ENCODE data around the gene TRAF7.

Gene TRAF7

GRCh38 chr16:2150418-2151187 is 5.0 kb upstream of the TRAF7 start:
- H3K27ac ChIP-seq (ENCODE audit: low read length) = no peak overlapping the region
- no peaks in the 10 kb centered on the region for H3K27me3 ChIP-seq (ENCODE audit: low read depth, low read length)
- peaks cover 4 to 5% of the 10 kb centered on the region in 2 donors for H3K36me3 ChIP-seq (ENCODE audit: control insufficient read depth in 1 of 2, insufficient read depth in 2 of 2, low read length in 2 of 2)
- no peak overlapping the region for H3K4me3 ChIP-seq (ENCODE audit: low read depth in 1 of 2, low read length in 2 of 2)
- H3K4me1 ChIP-seq (ENCODE audit: control insufficient read depth in 1 of 2, insufficient read depth in 2 of 2, low read length in 2 of 2) = peaks cover 12 to 71% of the 10 kb centered on the region in 2 donors
- no peaks in the 10 kb centered on the region for H3K9me3 ChIP-seq (ENCODE audit: control insufficient read depth in 1 of 2, low read length in 2 of 2)

DNA sequence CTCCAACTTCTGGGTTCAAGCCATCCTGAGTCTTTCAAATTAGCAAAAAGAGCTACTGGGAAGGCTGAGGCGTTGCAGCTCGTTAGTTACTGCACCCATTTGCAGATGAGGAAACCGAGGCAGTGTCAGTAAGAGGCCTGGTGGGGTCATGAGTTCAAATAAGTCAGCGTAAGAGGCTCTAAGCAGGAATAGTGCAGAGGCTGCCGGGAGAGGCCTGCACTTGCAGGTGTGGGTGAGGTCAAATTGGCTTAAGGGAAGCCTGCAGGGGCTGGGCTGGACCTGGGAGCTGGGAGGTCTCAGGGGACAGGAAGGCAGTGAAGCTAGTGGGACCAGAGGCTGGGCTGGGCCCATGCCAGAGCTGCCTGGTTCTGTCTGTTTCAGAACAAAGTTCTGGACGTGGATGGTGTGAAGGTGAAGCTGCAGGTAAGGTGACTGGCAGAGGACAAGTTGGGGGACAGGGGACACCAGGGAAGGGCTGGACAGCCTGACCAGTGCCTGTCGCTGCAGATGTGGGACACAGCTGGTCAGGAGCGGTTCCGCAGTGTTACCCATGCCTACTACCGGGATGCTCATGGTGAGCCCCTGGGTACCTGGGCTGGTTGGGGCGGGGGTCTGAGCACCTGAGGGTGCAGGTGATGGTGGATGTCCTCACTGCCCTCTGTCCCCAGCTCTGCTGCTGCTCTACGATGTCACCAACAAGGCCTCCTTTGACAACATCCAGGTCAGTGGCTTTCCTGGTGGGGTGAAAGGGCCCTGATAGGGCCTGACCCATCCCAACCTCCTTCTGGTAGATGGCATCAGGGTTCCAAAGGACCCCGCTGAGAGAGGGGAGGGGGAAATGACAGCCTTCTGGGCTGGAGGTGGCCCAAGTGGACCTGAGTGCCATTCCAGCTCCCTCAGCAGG is 4.1 kb upstream of the TRAF7 start:
- H3K9me3 ChIP-seq (ENCODE audit: control insufficient read depth in 1 of 2, low read length in 2 of 2) = no peaks in the 10 kb centered on the region
- H3K4me3 ChIP-seq (ENCODE audit: low read depth in 1 of 2, low read length in 2 of 2) = no peak overlapping the region
- peaks cover 12 to 74% of the 10 kb centered on the region in 2 donors for H3K4me1 ChIP-seq (ENCODE audit: control insufficient read depth in 1 of 2, insufficient read depth in 2 of 2, low read length in 2 of 2)
- H3K27ac ChIP-seq (ENCODE audit: low read length) = no peak overlapping the region
- H3K36me3 ChIP-seq (ENCODE audit: control insufficient read depth in 1 of 2, insufficient read depth in 2 of 2, low read length in 2 of 2) = peaks cover 4 to 5% of the 10 kb centered on the region in 2 donors
- no peaks in the 10 kb centered on the region for H3K27me3 ChIP-seq (ENCODE audit: low read depth, low read length)

DNA sequence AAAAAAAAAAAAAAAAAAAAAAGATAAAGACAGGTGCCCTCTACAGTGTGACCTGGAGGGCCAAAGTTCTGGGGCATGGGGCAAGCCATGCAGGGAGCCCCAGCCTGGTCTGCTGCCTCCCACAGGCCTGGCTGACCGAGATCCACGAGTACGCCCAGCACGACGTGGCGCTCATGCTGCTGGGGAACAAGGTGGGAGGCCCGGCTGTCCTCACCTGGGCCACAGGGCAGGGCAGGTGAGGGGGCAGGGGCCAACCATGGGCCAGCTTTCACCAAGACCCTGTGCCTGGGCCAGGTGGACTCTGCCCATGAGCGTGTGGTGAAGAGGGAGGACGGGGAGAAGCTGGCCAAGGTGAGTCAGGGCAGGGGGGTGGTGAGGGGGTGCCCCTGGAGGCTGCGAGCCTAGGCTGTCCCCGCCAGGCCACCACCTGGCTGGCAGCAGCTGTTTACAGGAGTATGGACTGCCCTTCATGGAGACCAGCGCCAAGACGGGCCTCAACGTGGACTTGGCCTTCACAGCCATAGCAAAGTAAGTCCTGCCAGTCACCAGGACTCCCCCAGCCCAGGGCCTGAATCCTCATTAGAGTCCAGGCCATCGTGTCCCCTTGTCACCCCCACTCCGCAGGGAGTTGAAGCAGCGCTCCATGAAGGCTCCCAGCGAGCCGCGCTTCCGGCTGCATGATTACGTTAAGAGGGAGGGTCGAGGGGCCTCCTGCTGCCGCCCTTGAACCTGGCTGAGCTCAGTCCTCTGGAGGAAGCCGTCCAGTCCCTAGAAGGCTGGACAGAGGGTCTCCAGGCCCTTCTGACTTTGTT is 2.7 kb upstream of the TRAF7 start:
- H3K4me3 ChIP-seq (ENCODE audit: low read depth in 1 of 2, low read length in 2 of 2) = peak overlapping the region; percentile 96 to 97
- no peaks in the 10 kb centered on the region for H3K27me3 ChIP-seq (ENCODE audit: low read depth, low read length)
- H3K4me1 ChIP-seq (ENCODE audit: control insufficient read depth in 1 of 2, insufficient read depth in 2 of 2, low read length in 2 of 2) = peaks cover 16 to 83% of the 10 kb centered on the region in 2 donors
- H3K27ac ChIP-seq (ENCODE audit: low read length) = peak overlapping the region; percentile 60
- H3K36me3 ChIP-seq (ENCODE audit: control insufficient read depth in 1 of 2, insufficient read depth in 2 of 2, low read length in 2 of 2) = peaks cover 4 to 5% of the 10 kb centered on the region in 2 donors
- H3K9me3 ChIP-seq (ENCODE audit: control insufficient read depth in 1 of 2, low read length in 2 of 2) = no peaks in the 10 kb centered on the region

DNA sequence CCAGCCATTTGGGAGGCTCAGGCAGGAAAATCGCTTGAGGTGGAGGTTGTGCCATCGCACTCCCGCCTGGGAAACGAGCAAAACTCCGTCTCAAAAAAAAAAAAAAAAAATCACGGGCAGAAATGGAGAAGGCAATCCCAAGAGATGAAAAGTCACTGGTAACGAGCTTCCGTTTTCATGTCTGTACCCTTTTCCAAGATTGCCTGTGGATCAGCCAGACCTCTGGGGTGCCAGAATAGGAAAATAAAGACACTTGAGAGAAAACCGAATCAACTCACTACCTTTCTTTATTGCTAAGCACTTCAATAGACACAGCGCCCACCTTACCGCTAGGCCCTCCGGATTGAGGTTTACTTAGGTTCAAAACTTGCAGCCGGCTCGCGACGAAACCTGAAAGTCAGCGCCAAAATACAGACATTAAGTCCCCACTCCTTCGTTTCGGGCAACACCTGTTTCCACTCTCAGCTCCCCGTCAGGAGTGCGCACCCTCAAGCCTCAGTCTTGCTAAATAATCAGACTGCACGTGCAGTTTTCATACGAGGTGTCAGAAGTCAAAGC is 970 bp upstream of the TRAF7 start:
- Histone ChIP-seq H3K27me3 (ENCODE audit: low read depth, low read length) (no peaks in the 10 kb centered on the region), H3K9me3 (ENCODE audit: control insufficient read depth in 1 of 2, low read length in 2 of 2) (no peaks in the 10 kb centered on the region), H3K27ac (ENCODE audit: low read length) (peak overlapping the region; percentile 88), H3K4me3 (ENCODE audit: low read depth in 1 of 2, low read length in 2 of 2) (peak overlapping the region; percentile 96 to 97), H3K4me1 (ENCODE audit: control insufficient read depth in 1 of 2, insufficient read depth in 2 of 2, low read length in 2 of 2) (peaks cover 16 to 83% of the 10 kb centered on the region in 2 donors), H3K36me3 (ENCODE audit: control insufficient read depth in 1 of 2, insufficient read depth in 2 of 2, low read length in 2 of 2) (peaks cover 4 to 5% of the 10 kb centered on the region in 2 donors)

- peak overlapping the region; percentile 77 to 89 for H3K4me3 ChIP-seq (ENCODE audit: low read depth in 1 of 2, low read length in 2 of 2)
- peaks cover 3 to 5% of the 10 kb centered on the region in 2 donors for H3K36me3 ChIP-seq (ENCODE audit: control insufficient read depth in 1 of 2, insufficient read depth in 2 of 2, low read length in 2 of 2)
- H3K9me3 ChIP-seq (ENCODE audit: control insufficient read depth in 1 of 2, low read length in 2 of 2) = no peaks in the 10 kb centered on the region
- H3K4me1 ChIP-seq (ENCODE audit: control insufficient read depth in 1 of 2, insufficient read depth in 2 of 2, low read length in 2 of 2) = peaks cover 21 to 79% of the 10 kb centered on the region in 2 donors
- H3K27me3 ChIP-seq (ENCODE audit: low read depth, low read length) = no peaks in the 10 kb centered on the region
- H3K27ac ChIP-seq (ENCODE audit: low read length) = peak overlapping the region; percentile 89
These were observed 631 bp downstream of the TRAF7 start for GRCh38 chr16:2155977-2156848.

- Histone ChIP-seq H3K9me3 (ENCODE audit: control insufficient read depth in 1 of 2, low read length in 2 of 2) (no peaks in the 10 kb centered on the region), H3K4me1 (ENCODE audit: control insufficient read depth in 1 of 2, insufficient read depth in 2 of 2, low read length in 2 of 2) (peaks cover 17 to 77% of the 10 kb centered on the region in 2 donors), H3K4me3 (ENCODE audit: low read depth in 1 of 2, low read length in 2 of 2) (peak overlapping the region; percentile 77 to 89), H3K36me3 (ENCODE audit: control insufficient read depth in 1 of 2, insufficient read depth in 2 of 2, low read length in 2 of 2) (peaks cover 0 to 1% of the 10 kb centered on the region in 2 donors), H3K27ac (ENCODE audit: low read length) (peak overlapping the region; percentile 67), H3K27me3 (ENCODE audit: low read depth, low read length) (no peaks in the 10 kb centered on the region)
These were observed 1.3 kb downstream of the TRAF7 start for GRCh38 chr16:2156849-2157224.

DNA sequence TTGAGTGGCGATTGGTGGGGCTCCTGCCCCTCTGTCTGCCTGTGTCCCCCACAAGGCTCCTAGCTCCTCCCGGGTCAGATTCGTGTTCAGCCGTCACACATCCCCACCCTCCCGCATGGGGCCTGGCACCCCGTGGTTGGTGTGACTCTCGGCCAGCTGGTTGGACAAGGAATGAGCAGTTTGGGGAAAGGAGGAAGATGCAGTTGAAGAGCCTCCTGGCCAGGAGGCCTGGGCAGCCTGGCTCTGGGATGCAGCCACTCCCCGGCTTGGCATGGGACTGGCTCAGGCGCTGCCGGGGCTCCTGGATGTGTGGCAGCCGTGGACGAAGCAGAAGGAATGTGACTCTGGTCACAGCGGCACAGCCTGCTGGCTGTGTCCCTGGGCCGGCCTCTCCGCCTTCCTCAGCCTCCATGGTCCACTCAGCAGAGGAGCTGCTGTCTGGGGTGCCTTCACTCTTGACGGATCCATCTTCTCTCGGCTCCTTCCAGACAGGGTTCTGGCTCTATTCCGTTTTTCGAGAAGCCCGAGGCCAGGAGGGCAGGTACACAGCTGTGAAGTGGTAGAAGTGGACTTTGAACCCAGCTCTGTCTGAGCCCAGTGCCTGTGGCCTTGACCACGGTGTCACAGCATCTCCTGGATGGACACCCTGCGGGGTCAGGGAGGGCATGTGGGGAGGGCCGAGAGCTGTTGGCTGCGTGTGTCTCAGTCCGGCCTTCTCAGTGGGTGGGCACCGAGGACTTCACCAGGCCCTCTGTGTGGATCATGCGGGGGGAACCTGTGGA is 2.1 kb downstream of the TRAF7 start:
- H3K27ac ChIP-seq (ENCODE audit: low read length) = peak overlapping the region; percentile 67
- peaks cover 17 to 71% of the 10 kb centered on the region in 2 donors for H3K4me1 ChIP-seq (ENCODE audit: control insufficient read depth in 1 of 2, insufficient read depth in 2 of 2, low read length in 2 of 2)
- peak overlapping the region in 1 of 2 donors; percentile 77 for H3K4me3 ChIP-seq (ENCODE audit: low read depth in 1 of 2, low read length in 2 of 2)
- no peaks in the 10 kb centered on the region for H3K9me3 ChIP-seq (ENCODE audit: control insufficient read depth in 1 of 2, low read length in 2 of 2)
- H3K36me3 ChIP-seq (ENCODE audit: control insufficient read depth in 1 of 2, insufficient read depth in 2 of 2, low read length in 2 of 2) = no peaks in the 10 kb centered on the region
- no peaks in the 10 kb centered on the region for H3K27me3 ChIP-seq (ENCODE audit: low read depth, low read length)

DNA sequence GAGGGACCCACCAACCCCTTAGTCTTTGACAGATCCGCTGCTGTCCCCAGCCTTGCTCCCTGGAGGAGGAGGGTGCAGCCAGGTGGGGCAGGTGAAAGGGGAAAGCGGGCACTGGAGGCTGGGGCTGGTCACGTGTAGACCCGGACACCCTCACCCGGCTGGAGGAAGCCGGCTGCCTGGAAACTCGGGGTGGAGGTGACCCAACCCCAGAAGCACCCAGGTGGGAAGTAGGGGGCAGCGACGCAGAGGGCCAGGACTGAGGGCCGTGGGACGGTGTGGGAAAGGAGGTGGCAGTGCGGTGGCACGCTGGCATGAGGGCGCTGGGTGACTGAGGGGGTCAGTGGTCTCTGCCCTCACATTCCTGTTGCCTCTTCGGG is 2.7 kb downstream of the TRAF7 start:
- Histone ChIP-seq H3K4me1 (ENCODE audit: control insufficient read depth in 1 of 2, insufficient read depth in 2 of 2, low read length in 2 of 2) (peaks cover 17 to 66% of the 10 kb centered on the region in 2 donors), H3K27me3 (ENCODE audit: low read depth, low read length) (no peaks in the 10 kb centered on the region), H3K36me3 (ENCODE audit: control insufficient read depth in 1 of 2, insufficient read depth in 2 of 2, low read length in 2 of 2) (no peaks in the 10 kb centered on the region), H3K4me3 (ENCODE audit: low read depth in 1 of 2, low read length in 2 of 2) (peak overlapping the region in 1 of 2 donors; percentile 77), H3K27ac (ENCODE audit: low read length) (peak overlapping the region; percentile 67), H3K9me3 (ENCODE audit: control insufficient read depth in 1 of 2, low read length in 2 of 2) (no peaks in the 10 kb centered on the region)

DNA sequence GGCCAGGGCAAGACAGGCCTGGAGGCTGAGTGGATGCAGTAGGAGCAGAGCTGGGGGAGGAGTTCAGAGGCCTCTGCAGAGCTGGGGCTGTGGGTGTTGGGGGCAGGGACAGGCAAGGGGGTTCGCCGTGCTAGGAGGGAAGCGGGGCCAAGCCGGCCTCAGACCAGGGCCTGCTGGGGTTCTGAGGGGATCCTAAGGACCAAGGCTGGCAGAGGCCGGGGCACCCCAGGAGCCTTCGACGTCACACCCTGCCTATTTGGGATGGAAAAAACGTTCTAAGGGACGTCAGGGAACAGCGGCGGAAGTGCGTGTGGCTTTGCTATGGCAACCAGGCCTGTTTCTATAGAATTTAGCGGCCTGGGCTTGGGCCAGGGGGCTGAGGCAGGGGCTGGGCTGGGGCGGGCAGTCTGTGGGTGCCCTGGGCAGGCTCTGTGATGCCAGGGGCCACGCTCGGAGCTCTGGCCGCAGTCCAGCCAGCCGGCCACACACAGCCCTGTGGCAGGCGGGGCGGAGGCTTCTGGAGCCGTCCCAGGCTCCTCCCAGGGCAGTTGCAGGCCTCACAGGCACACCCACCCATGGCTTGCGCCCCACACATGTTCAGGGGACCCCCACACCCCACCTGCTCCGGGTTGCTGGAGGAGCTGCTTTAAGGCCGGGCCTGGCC is 3.7 kb downstream of the TRAF7 start:
- H3K9me3 ChIP-seq (ENCODE audit: control insufficient read depth in 1 of 2, low read length in 2 of 2) = no peaks in the 10 kb centered on the region
- H3K27ac ChIP-seq (ENCODE audit: low read length) = peak overlapping the region; percentile 67
- H3K4me1 ChIP-seq (ENCODE audit: control insufficient read depth in 1 of 2, insufficient read depth in 2 of 2, low read length in 2 of 2) = peaks cover 10 to 55% of the 10 kb centered on the region in 2 donors
- peak overlapping the region in 1 of 2 donors; percentile 77 for H3K4me3 ChIP-seq (ENCODE audit: low read depth in 1 of 2, low read length in 2 of 2)
- H3K27me3 ChIP-seq (ENCODE audit: low read depth, low read length) = no peaks in the 10 kb centered on the region
- H3K36me3 ChIP-seq (ENCODE audit: control insufficient read depth in 1 of 2, insufficient read depth in 2 of 2, low read length in 2 of 2) = no peaks in the 10 kb centered on the region
